ENCODE results near the gene UAP1.
"Not testable (repeated sequence)": the region's sequence is repeated elsewhere in the genome, so short reads cannot be mapped to it uniquely, and the experiment has no call there.

Gene UAP1

DNA sequence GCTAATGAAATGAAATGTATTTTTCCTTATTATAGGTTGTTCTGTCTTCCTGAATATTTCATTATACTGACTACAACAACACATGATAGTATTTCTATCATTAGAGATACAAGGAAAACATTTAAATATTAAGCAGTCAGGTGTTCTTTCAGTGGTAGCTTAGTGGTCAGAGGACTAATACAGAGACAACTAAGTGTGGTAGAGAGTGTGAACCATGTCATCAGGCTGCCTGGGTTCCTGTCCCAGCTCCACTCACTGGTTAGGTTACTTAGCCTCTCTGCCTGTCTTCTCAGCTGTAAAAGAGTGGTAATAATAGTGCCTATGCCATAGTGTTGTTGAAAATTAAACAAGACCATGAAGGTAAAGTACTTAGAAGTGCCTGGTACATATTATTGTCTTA, 3.9 kb downstream of the UAP1 start:
- no peak for DNase-seq (ENCODE audit: low spot score)

DNA sequence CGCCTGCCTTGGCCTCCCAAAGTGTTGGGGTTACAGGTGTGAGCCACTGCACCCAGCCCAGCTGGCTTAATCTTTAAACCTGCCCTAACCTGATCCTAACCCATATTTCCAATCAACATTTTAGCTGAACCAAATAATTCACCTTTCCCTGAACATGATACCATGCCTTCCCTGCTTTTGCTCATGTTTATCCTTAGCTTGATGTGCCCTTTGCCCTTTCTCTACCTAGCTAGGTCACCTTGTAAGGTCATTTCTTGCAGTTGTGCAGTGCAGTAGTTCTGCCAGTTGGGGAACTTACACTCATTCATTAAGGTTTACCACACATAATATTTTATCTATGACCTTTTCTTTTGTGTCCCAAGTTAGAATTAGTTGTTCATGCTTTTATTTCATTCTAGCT, 5.3 kb downstream of the UAP1 start:
- no peak for DNase-seq (ENCODE audit: low spot score)

DNA sequence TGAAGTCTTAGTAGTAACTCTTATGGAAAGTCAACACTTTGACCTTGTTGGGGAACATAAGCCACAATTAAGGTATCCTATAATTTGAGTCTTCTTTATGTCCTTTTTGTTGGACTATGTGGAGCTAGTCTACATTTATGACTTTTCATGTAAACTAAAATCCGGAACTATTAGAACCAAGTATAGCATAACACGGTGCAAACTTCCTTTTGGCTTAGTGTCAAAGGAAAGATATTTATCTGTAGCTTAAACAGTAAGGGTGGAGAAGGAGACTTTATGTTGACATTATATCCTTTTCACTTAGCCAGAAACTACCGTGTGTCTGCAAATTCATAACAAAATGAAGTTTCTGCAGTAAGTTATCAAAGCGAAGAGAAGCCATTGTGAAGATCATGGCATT, 7.3 kb downstream of the UAP1 start:
- DNase-seq (ENCODE audit: low spot score), result no peak

- DNase-seq (ENCODE audit: low spot score), result no peak
These were observed 9.2 kb downstream of the UAP1 start for GRCh38 chr1:162570718-162571117.

DNA sequence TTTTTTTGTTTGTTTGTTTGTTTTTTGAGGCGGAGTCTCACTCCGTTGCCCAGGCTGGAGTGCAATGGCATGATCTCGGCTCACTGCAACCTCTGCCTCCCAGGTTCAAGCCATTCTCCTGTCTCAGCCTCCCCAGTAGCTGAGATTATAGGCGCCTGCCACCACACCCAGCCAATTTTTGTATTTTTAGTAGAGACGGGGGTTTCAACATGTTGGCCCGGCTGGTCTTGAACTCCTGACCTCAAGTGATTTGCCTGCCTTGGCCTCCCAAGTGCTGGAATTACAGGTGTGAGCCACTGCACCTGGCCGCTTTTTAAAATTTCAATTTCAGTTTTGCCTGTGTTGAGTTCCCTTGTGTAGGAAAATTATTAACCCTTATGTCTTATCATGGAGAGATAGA, 9.6 kb downstream of the UAP1 start:
- not testable (repeated sequence) for DNase-seq (ENCODE audit: low spot score)

- no peak for DNase-seq (ENCODE audit: low spot score)
These were observed 10.2 kb downstream of the UAP1 start for GRCh38 chr1:162571696-162572095.

GRCh38 chr1:162573136-162573535, 11.6 kb downstream of the UAP1 start:
- DNase-seq (ENCODE audit: low spot score), result no peak

DNA sequence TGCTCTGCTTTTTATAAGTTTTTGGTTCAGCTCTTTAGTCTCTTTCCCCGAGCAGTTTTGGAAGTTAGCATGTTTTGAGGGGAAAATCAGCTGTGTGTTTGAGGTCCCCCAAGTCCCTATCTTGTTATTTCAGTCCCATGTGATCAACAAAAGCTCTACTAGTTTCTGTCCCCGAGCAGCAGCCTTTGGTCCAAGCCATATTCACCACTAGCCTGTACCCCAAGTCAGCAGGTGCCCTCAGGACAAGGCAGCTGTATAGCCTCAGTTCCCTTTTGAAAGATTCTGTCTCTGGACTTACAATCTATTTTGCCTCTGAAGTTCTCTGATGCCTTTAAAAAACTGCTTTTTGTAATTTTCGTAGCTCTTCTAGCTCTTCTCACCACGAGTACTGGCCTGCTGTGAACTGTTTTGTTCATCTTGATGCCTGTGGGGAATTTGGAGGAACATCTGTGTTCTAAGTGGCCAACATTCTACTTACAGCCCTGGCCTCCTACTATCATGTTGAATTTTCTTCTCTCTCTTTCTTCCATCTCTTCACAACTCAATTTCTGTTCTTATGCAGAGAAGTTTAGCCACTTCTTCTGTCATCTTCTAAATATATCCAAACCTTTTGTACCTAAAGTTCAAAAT, 16.7 kb downstream of the UAP1 start:
- no peak for DNase-seq (ENCODE audit: low spot score)

- no peak for DNase-seq (ENCODE audit: low spot score)
These were observed 17.4 kb downstream of the UAP1 start for GRCh38 chr1:162578936-162579335.

DNA sequence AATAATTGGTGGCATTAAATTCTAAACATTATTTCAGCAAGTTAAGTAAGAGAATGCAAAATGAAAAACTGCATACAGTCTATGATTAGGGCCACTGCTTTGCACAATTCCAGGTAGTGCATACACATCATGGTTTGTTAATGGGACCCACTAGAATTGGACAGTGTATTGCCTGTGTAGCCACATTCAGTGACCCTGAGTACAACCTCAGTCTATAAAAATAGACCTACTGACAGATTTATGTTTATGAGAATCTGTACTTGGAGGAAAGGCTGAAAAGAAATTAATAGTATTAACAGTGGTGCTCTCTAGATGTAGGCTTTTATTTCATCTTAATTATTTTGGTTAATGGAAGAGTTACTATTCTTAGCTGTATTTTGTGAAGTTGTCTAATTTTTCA, 18.8 kb downstream of the UAP1 start:
- DNase-seq (ENCODE audit: low spot score), result no peak

DNA sequence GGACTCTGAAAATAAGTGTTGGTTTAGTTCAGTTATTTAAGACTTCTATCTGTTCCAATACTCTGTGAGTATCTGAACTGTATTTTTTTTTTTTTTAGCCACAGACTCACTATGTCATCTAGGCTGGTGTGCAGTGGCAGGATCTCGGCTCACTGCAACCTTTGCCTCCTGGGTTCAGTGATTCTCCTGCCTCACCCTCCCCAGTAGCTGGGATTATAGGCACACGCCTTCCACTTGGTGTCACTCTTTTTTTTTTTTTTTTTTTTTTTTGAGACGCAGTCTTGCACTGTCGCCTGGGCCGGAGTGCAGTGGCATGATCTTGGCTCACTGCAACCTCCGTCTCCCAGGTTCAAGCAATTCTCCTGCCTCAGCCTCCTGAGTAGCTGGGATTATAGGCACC, 21.4 kb downstream of the UAP1 start:
- DNase-seq (ENCODE audit: low spot score), result not testable (repeated sequence)

GRCh38 chr1:162585101-162585500, 23.6 kb downstream of the UAP1 start:
- DNase-seq (ENCODE audit: low spot score), result not testable (repeated sequence)

- no peak for DNase-seq (ENCODE audit: low spot score)
These were observed 25.8 kb downstream of the UAP1 start for GRCh38 chr1:162587347-162587746.

GRCh38 chr1:162587761-162588260, 26.3 kb downstream of the UAP1 start:
- DNase-seq (ENCODE audit: low spot score), result no peak

DNA sequence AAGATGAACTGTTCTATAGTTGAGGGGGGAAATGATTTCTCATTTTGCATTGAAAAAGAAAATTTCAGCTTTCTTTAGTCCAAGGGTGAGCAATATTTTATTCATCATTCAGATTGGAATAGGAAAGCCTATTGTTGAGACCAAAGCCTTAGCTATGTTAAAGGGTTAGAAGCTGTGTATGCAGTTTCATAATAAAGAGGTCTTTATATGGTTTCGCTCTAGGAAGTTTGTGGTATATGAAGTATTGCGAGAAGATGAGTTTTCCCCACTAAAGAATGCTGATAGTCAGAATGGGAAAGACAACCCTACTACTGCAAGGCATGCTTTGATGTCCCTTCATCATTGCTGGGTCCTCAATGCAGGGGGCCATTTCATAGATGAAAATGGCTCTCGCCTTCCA, 28.6 kb downstream of the UAP1 start:
- no peak for DNase-seq (ENCODE audit: low spot score)

GRCh38 chr1:162590686-162591085, 29.2 kb downstream of the UAP1 start:
- DNase-seq (ENCODE audit: low spot score), result no peak

- no peak for DNase-seq (ENCODE audit: low spot score)
These were observed 35.1 kb downstream of the UAP1 start for GRCh38 chr1:162596514-162597170.

DNA sequence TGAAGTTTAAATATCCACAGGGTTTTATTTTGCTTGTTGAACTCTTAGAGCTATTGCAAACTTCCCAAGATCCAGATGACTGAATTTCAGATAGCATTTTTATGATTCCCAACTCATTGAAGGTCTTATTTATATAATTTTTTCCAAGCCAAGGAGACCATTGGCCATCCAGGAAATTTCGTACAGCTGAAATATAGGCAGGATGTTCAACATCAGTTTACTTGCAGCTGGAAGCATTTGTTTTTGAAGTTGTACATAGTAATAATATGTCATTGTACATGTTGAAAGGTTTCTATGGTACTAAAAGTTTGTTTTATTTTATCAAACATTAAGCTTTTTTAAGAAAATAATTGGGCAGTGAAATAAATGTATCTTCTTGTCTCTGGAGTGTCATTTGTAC, 37.9 kb downstream of the UAP1 start:
- no peak for DNase-seq (ENCODE audit: low spot score)

DNA sequence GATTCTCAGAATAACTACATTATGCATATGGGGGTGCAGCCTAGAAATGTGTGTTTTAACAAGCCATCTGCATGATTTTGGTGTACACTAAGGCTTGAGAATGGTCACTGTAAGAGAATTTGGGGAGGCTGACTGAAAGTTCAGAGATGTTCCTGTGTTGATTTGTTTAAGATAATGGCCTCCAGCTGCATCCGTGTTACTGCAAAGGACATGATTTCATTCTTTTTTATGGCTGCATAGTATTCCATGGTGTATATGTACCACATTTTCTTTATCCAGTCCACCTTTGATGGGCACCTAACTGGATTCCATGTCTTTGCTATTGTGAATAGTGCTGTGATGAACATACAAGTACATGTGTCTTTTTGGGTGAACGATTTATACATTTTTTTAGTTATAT, 41.6 kb downstream of the UAP1 start:
- not testable (repeated sequence) for DNase-seq (ENCODE audit: low spot score)

DNA sequence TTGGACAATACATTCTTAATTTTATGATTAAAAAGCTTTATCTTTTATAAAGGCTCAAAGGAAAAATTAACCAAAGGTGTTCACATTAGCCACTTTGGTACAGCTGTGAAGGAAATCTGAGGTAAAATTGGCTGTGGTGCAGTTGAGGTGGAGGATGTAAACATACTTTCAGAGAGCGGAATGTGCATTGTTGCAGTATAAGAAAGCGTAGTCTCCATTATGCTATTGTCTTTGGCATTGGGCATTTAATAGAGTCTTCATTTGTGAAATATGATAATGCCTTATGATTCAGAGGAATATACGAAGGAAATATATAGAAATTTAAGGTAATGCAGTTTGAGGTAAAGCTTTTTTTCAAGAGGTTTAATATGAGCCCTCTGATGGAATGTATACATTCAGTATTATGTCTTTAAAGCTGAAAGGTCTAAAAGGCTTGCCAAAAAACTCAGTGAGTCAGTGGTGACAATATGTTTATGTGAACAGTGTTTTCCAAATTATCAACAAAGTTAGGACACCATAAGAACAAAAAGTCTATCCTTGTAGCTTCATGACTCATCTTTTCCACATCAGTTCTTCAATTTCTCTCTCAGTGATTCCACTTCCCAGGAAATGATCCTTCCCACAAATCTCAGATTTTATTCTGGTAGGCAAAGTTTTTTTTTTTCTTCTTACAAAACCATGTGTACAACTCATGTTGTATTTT, 43.9 kb downstream of the UAP1 start:
- no peak for DNase-seq (ENCODE audit: low spot score)

- DNase-seq (ENCODE audit: low spot score), result no peak
These were observed 47.8 kb downstream of the UAP1 start for GRCh38 chr1:162609306-162609705.

DNA sequence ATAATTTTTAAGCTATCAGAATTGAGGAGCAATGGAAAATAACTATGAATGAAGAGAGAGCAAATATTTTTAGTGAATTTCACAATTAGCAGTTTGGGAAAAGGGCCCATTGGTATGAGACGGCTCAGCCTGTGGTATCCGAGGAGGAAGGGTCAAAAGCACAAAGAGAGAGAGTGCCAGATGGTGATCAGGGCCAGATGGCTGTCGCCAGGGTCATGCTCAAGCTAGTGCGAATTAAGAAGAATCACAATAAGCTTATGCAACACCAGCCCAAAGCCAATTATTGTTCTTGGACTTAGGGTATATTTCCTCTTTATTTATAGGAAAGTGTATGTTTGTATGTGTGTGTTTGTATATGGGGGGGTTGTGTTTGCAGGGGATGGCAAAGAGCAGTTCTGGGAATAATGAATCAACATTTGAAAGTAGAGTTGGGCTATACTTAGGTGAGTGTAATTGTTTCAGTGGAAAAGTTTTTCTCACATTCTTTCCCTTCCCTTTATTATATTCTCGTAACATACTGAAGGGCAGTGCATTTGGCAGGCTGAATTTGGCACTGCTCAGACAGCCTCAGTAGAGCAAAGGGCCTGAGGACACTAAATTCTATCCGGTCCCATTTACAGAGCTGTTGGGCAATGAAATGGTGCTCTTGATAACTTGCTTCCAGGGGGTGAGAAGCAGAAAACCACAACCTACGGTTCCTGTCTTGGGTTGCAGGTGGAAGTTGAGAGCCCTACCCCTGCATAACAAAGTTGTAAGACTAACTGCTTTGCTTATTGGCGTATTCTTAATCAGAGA, 51.3 kb downstream of the UAP1 start:
- no peak for DNase-seq (ENCODE audit: low spot score)

GRCh38 chr1:162616848-162617247, 55.3 kb downstream of the UAP1 start:
- no peak for DNase-seq (ENCODE audit: low spot score)

All from hematopoietic multipotent progenitor cell treated with erythropoietin and hydrocortisone succinate and interleukin-3 and kit ligand, for 17 days (in vitro differentiated cells).